MCF 10A (cell line): ENCODE results near the gene EPB41. TPM values are rescaled to one million over a fixed set of nuclear protein-coding genes. Genes with fewer than 3 reads are reported as not detected.

Source experiments
- BruUV-seq: library from RNA; stranded (reverse); fragments of 400-500 nt; replicated peaks from 2 replicates; lab custom pipeline; 2021; lab: Mats Ljungman, UMichigan
- CTCF ChIA-PET: fragments of 300-600 bp; sonication (Branson Sonifier 250); formaldehyde crosslinking; extraction: SDS; loops from one replicate; lab custom pipeline; 2021; ENCODE audit warnings: antibody characterized with exemption, inconsistent platforms; lab: Yijun Ruan, JAX
- POLR2A ChIA-PET: fragments of 300-600, 350-650 bp; sonication (Branson Sonifier 250); formaldehyde crosslinking; extraction: SDS; loops from one replicate; lab custom pipeline; 2020; ENCODE audit warnings: antibody characterized with exemption, inconsistent platforms; lab: Yijun Ruan, JAX
- DNase-seq: peaks from one replicate; pipeline ENCODE4 v3.0.0-alpha.2; 2018; ENCODE audit not compliant: unreplicated experiment
- H3K27ac Mint-ChIP-seq: one replicate; pipeline ENCODE4 v1.8.0; 2022; ENCODE audit warnings: mild to moderate bottlenecking, low read depth, mixed read lengths; ENCODE audit not compliant: unreplicated experiment
- H3K27me3 Mint-ChIP-seq: one replicate; pipeline ENCODE4 v1.8.0; 2022; ENCODE audit warnings: mixed read lengths; ENCODE audit not compliant: insufficient read depth, unreplicated experiment
- H3K36me3 Mint-ChIP-seq: one replicate; pipeline ENCODE4 v1.8.0; 2022; ENCODE audit warnings: mild to moderate bottlenecking, moderate library complexity, mixed read lengths; ENCODE audit not compliant: insufficient read depth, unreplicated experiment
- H3K4me1 Mint-ChIP-seq: one replicate; pipeline ENCODE4 v1.8.0; 2022; ENCODE audit warnings: mixed read lengths; ENCODE audit not compliant: insufficient read depth, unreplicated experiment
- H3K4me3 Mint-ChIP-seq: one replicate; pipeline ENCODE4 v1.8.0; 2022; ENCODE audit warnings: mild to moderate bottlenecking, moderate library complexity, mixed read lengths; ENCODE audit not compliant: unreplicated experiment
- H3K9me3 Mint-ChIP-seq: one replicate; pipeline ENCODE4 v1.8.0; 2022; ENCODE audit warnings: mixed read lengths; ENCODE audit not compliant: unreplicated experiment
- intact Hi-C: fragments of 100-400 bp; cut with micrococcal nuclease; formaldehyde crosslinking; loops from 2 replicates; pipeline ENCODE4 v1.14.1; 2022
- total RNA-seq: library from RNA; stranded (reverse); gene quantifications from 2 replicates; pipeline ENCODE4 v1.2.3, GENCODE V29; 2022
- TF ChIP-seq, protein P1 (sequence below): fragments of 200-600 bp; IDR thresholded peaks from one replicate; pipeline ENCODE4 v1.8.0; 2022; ENCODE audit warnings: antibody characterized with exemption, mild to moderate bottlenecking; ENCODE audit not compliant: unreplicated experiment

Gene EPB41
- total RNA-seq, 1 experiment from 2014 or later, result 15.0 TPM

DNA sequence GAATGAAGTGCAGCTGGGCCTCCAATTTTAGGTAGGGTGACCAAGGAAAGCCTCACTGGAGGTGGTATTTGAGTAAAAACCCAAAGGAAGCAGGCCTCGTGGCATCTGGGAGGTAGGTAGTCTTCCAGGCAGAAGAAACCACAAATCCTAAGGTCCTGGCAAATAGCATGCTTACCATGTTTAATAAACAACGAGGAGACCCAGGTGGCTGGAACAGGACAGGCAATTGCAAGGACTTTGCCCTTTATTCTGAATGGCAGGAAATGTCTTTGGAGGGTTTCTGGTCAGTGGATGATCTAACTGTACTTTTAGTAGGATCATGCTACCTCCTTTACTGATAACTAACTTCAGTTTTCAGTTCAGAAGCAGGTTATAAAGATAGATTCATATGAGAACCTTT, 52.2 kb downstream of the EPB41 start:
- POLR2A ChIA-PET, result no interaction called here
- Mint-ChIP-seq H3K4me3 (no peak overlapping the region), H3K4me1 (no peaks in the 10 kb centered on the region), H3K36me3 (no peaks in the 10 kb centered on the region), H3K27me3 (no peaks in the 10 kb centered on the region), H3K9me3 (no peaks in the 10 kb centered on the region), H3K27ac (no peak overlapping the region)
- intact Hi-C loops, result no loop called here
- CTCF ChIA-PET, result no interaction called here
- TF ChIP-seq, protein P1, sequence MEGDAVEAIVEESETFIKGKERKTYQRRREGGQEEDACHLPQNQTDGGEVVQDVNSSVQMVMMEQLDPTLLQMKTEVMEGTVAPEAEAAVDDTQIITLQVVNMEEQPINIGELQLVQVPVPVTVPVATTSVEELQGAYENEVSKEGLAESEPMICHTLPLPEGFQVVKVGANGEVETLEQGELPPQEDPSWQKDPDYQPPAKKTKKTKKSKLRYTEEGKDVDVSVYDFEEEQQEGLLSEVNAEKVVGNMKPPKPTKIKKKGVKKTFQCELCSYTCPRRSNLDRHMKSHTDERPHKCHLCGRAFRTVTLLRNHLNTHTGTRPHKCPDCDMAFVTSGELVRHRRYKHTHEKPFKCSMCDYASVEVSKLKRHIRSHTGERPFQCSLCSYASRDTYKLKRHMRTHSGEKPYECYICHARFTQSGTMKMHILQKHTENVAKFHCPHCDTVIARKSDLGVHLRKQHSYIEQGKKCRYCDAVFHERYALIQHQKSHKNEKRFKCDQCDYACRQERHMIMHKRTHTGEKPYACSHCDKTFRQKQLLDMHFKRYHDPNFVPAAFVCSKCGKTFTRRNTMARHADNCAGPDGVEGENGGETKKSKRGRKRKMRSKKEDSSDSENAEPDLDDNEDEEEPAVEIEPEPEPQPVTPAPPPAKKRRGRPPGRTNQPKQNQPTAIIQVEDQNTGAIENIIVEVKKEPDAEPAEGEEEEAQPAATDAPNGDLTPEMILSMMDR, result no peak
- BruUV-seq, result no TSS peak
- DNase-seq, result no peak

DNA sequence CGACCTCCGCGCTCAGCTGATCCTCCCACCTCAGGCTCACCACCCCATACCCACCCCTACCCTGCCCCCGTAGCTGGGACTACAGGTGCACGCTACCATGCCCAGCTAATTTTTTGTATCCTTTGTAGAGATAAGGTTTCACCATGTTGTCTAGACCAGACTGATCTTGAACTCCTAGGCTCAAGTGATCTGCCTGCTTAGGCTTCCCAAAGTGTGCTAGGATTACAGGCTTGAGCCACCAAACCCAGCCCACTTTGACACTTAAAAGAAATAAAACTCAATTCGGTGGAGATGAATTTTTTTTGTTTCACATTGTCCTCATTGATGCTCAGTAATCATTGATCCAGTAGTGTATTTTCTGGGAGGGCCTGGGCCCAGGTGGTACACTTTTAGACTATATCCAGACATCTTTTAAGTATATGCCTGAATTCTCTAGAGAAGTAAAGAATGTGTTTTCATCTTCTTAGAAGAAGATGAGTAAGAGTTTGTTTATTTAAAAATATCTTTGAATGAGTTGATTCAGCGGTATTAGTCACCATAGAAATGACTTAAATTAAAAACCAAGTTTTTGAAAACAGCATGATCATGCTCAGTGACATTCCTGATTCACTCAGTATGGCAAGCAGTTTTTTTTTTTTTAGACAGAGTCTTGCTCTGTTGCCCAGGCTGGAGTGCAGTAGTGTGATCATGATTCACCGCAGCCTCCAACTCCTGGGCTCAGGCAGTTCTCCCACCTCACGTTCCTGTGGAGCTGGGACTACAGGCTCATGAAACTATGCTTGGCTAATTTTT, 57.8 kb downstream of the EPB41 start:
- Mint-ChIP-seq H3K27ac (peak overlapping the region; percentile 89), H3K4me3 (no peak overlapping the region), H3K36me3 (no peaks in the 10 kb centered on the region), H3K27me3 (no peaks in the 10 kb centered on the region), H3K9me3 (no peaks in the 10 kb centered on the region), H3K4me1 (peaks cover 24% of the 10 kb centered on the region)
- DNase-seq, result peak; percentile 64
- no TSS peak for BruUV-seq
- TF ChIP-seq, protein P1, result no peak
- intact Hi-C loops, result no loop called here
- ChIA-PET POLR2A (interaction anchor here (0.6 kb wide), 1 partner anchor 16 kb away, joined by 3 read pairs; no protein-coding TSS in a partner anchor), CTCF (interaction anchor here (0.6 kb wide), 1 partner anchor 113 kb away, joined by 3 read pairs; no protein-coding TSS in a partner anchor)

DNA sequence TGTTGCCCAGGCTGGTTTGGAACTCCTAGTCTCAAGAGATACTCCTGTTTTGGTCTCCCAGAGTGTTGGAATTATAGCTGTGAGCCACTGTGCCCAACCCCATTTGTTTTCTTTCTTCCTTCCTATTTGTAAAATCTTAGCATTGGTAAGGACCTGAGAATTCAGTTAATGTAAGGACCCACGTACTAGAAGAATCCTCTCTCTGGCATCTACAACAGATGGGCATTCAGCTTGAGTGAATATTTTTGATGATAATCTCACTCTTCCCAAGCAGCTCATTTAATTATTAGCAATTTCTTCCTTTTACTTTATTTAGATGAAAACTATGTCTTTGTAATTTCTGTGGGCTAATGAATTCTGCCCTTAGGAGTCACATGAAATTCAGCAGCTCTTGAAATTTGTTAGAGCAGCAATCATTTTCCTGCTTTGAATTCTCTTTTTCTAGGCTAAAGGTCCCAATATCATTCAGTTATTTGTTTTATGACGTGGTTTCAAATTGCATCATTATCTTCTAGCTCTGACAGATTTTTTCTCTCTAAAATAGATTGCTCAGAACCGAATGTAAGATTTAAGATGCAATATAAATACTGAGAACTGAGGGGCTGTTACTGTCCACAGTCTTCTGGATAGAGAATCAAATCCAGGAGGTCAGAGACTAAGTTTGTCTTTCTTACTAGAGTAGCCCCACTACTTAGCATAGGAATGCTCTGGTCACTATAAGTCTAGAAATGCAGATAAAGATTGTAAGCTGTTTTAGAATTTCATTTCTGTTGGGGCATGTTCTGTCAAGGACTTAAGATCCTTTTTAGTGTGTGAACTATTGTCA, 59.4 kb downstream of the EPB41 start:
- Mint-ChIP-seq H3K4me3 (no peak overlapping the region), H3K4me1 (peaks cover 24% of the 10 kb centered on the region), H3K36me3 (no peaks in the 10 kb centered on the region), H3K9me3 (no peaks in the 10 kb centered on the region), H3K27me3 (no peaks in the 10 kb centered on the region), H3K27ac (peak overlapping the region; percentile 21)
- peak; percentile 22 for DNase-seq
- ChIA-PET CTCF (no interaction called here), POLR2A (interaction anchor here (0.7 to 1.7 kb wide), 5 partner anchors 9 to 59 kb away, joined by 3 to 7 read pairs (median 5); partner anchors contain the start of gene EPB41)
- TF ChIP-seq, protein P1, result no peak
- no TSS peak for BruUV-seq
- intact Hi-C loops, result no loop called here

DNA sequence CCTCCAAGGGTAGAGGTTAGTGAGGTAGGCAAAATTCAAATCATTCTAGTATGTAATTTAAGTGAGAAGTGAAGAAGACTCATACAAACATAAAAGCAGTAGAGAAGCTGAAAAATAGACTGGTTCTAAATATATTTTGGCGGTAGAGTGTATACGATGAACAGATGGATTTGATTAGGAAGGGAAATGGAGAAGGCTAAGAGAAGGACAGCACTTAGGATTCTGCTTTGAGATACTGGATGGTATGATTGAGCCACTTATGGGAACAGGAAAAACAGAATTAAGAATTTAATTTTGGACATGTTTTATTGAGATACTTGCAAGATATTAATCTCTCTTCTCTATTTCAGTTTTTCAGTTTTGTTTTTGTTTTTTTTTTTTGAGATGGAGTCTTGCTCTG, 60.1 kb downstream of the EPB41 start:
- peaks cover 24% of the 10 kb centered on the region for H3K4me1 Mint-ChIP-seq
- no peaks in the 10 kb centered on the region for H3K36me3 Mint-ChIP-seq
- no peak overlapping the region for H3K4me3 Mint-ChIP-seq
- H3K9me3 Mint-ChIP-seq, result no peaks in the 10 kb centered on the region
- intact Hi-C loops, result no loop called here
- BruUV-seq, result no TSS peak
- TF ChIP-seq, protein P1, result no peak
- no peak for DNase-seq
- ChIA-PET CTCF (no interaction called here), POLR2A (interaction anchor here (1.1 to 1.7 kb wide), 4 partner anchors 9 to 60 kb away, joined by 3 to 7 read pairs (median 6); partner anchors contain the start of gene EPB41)
- peak overlapping the region; percentile 21 for H3K27ac Mint-ChIP-seq
- no peaks in the 10 kb centered on the region for H3K27me3 Mint-ChIP-seq
